ENCODE data around the gene FADS3.

FADS3 gene

GRCh38 chr11:61860054-61860903 lies 31.1 kb downstream of the FADS3 start:
- DNase-seq (ENCODE audit: low read depth): no peak
- no peak for TF ChIP-seq CTCF (IDR thresholded peaks at IDR 0.05; ENCODE audit: low read depth, low read length, missing control alignments)
- H3K4me3 ChIP-seq (ENCODE audit: low read depth, low read length): no peak overlapping the region

GRCh38 chr11:61855939-61856680 lies 35.2 kb downstream of the FADS3 start:
- TF ChIP-seq CTCF (IDR thresholded peaks at IDR 0.05; ENCODE audit: low read depth, low read length, missing control alignments): no peak
- no peak for DNase-seq (ENCODE audit: low read depth)
- H3K4me3 ChIP-seq (ENCODE audit: low read depth, low read length): no peak overlapping the region

GRCh38 chr11:61854966-61855714 lies 36.2 kb downstream of the FADS3 start:
- H3K4me3 ChIP-seq (ENCODE audit: low read depth, low read length): no peak overlapping the region
- TF ChIP-seq CTCF (IDR thresholded peaks at IDR 0.05; ENCODE audit: low read depth, low read length, missing control alignments): no peak
- DNase-seq (ENCODE audit: low read depth): no peak

- H3K4me3 ChIP-seq (ENCODE audit: low read depth, low read length): no peak overlapping the region
- no peak for TF ChIP-seq CTCF (IDR thresholded peaks at IDR 0.05; ENCODE audit: low read depth, low read length, missing control alignments)
- no peak for DNase-seq (ENCODE audit: low read depth)
These were observed 37.0 kb downstream of the FADS3 start for GRCh38 chr11:61854206-61854895.

- H3K4me3 ChIP-seq (ENCODE audit: low read depth, low read length): no peak overlapping the region
- no peak for DNase-seq (ENCODE audit: low read depth)
- TF ChIP-seq CTCF (IDR thresholded peaks at IDR 0.05; ENCODE audit: low read depth, low read length, missing control alignments): no peak
These were observed 37.6 kb downstream of the FADS3 start for GRCh38 chr11:61853698-61854169.

- DNase-seq (ENCODE audit: low read depth): no peak
- no peak for TF ChIP-seq CTCF (IDR thresholded peaks at IDR 0.05; ENCODE audit: low read depth, low read length, missing control alignments)
- H3K4me3 ChIP-seq (ENCODE audit: low read depth, low read length): no peak overlapping the region
These were observed 39.4 kb downstream of the FADS3 start for GRCh38 chr11:61851900-61852295.
